HFFc6 (cell line): ENCODE measurements around the gene SRPK1. TPM values are rescaled to one million over a fixed set of nuclear protein-coding genes. Genes with fewer than 3 reads are reported as not detected.

Experiments
- DNase-seq: peaks from one replicate; pipeline ENCODE4 v3.0.0-alpha.2; 2018
- H3K27ac Mint-ChIP-seq: 2 replicates; pipeline ENCODE4 v1.8.0; 2020; ENCODE audit warnings: mild to moderate bottlenecking, mixed read lengths
- H3K27me3 Mint-ChIP-seq: 2 replicates; pipeline ENCODE4 v1.8.0; 2021; ENCODE audit warnings: mild to moderate bottlenecking, moderate library complexity, mixed read lengths; ENCODE audit not compliant: insufficient read depth
- H3K36me3 Mint-ChIP-seq: 2 replicates; pipeline ENCODE4 v1.8.0; 2021; ENCODE audit warnings: low read depth, mixed read lengths
- H3K4me1 Mint-ChIP-seq: 2 replicates; pipeline ENCODE4 v1.8.0; 2020; ENCODE audit warnings: low read depth, mixed read lengths
- H3K4me3 Mint-ChIP-seq: 2 replicates; pipeline ENCODE4 v1.8.0; 2020; ENCODE audit warnings: mild to moderate bottlenecking, moderate library complexity, mixed read lengths
- H3K9me3 Mint-ChIP-seq: 2 replicates; pipeline ENCODE4 v1.8.0; 2020; ENCODE audit warnings: mild to moderate bottlenecking, mixed read lengths
- total RNA-seq, 6 experiments: library from RNA; stranded (reverse); fragmentation: NEBNext Ultra II Directional; extraction: Animal tissue kit (Norgen Biotek cat#: 25700); gene quantifications; 2 replicates in 1 of 6; 3 replicates in 5 of 6; pipeline ENCODE4 v1.2.3, GENCODE V29; 2021
- TF ChIP-seq, protein P1 (sequence below): fragments of 200-600 bp; sonication (generic); IDR thresholded peaks from 2 replicates; pipeline ENCODE4 v1.5.0; 2021; ENCODE audit warnings: antibody characterized with exemption, mild to moderate bottlenecking

Gene SRPK1
- total RNA-seq, 6 experiments from 2014 or later, result 45.9 to 55.2 (median 48.3) TPM

GRCh38 chr6:35892482-35892881 is 28.4 kb downstream of the SRPK1 start:
- Mint-ChIP-seq H3K9me3 (no peaks in the 10 kb centered on the region), H3K27ac (no peak overlapping the region), H3K4me1 (peaks cover 21% of the 10 kb centered on the region), H3K4me3 (no peak overlapping the region), H3K36me3 (peaks cover 14% of the 10 kb centered on the region), H3K27me3 (no peaks in the 10 kb centered on the region)
- no peak for DNase-seq
- TF ChIP-seq, protein P1, sequence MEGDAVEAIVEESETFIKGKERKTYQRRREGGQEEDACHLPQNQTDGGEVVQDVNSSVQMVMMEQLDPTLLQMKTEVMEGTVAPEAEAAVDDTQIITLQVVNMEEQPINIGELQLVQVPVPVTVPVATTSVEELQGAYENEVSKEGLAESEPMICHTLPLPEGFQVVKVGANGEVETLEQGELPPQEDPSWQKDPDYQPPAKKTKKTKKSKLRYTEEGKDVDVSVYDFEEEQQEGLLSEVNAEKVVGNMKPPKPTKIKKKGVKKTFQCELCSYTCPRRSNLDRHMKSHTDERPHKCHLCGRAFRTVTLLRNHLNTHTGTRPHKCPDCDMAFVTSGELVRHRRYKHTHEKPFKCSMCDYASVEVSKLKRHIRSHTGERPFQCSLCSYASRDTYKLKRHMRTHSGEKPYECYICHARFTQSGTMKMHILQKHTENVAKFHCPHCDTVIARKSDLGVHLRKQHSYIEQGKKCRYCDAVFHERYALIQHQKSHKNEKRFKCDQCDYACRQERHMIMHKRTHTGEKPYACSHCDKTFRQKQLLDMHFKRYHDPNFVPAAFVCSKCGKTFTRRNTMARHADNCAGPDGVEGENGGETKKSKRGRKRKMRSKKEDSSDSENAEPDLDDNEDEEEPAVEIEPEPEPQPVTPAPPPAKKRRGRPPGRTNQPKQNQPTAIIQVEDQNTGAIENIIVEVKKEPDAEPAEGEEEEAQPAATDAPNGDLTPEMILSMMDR, result no peak

DNA sequence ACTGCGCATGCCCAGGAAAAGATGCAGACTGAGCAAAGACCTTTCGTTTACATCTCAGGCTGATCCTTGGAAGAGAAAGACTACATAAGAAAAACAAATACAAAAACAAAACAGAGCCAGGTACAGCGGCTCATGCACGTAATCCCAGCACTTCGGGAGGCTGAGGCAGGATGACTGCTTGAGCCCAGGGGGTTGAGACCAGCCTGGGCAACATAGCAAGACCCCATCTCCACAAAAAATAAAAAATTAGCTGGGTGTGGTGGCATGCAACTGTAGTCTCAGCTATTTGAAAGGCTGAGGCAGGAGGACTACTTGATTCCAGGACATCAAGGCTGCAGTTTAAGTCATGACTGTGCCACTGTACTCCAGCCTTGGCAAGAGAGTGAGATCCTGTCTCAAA is 41.7 kb downstream of the SRPK1 start:
- Mint-ChIP-seq H3K4me3 (no peak overlapping the region), H3K27me3 (no peaks in the 10 kb centered on the region; the same call in 1 of the 2 replicates), H3K36me3 (peaks cover 35% of the 10 kb centered on the region), H3K4me1 (no peaks in the 10 kb centered on the region), H3K9me3 (no peaks in the 10 kb centered on the region; the same call in 1 of the 2 replicates), H3K27ac (no peak overlapping the region)
- TF ChIP-seq, protein P1, result no peak
- DNase-seq, result no peak

DNA sequence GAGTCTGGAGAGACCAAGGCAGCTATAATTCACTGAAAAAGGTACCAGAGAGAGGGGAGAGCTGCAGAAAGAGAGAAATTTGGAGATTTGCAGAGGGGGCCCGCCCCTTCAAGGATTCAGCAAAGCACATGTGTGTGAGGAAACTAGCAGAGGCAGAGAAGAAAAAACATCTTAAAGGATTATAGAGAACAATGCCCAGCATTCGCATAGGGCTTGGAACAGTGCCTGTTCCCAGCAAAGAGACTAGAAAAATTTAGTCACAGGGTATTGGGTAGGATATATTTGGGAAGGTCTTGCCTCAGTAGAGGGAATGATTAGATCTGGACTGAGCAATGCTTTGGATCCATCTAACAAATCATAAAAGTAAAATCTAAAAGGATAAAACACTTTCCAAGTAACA is 44.0 kb downstream of the SRPK1 start:
- Mint-ChIP-seq H3K4me1 (no peaks in the 10 kb centered on the region), H3K27me3 (no peaks in the 10 kb centered on the region; the same call in 1 of the 2 replicates), H3K4me3 (no peak overlapping the region), H3K9me3 (no peaks in the 10 kb centered on the region; the same call in 1 of the 2 replicates), H3K36me3 (peaks cover 33% of the 10 kb centered on the region), H3K27ac (no peak overlapping the region)
- TF ChIP-seq, protein P1, result no peak
- no peak for DNase-seq

GRCh38 chr6:35874730-35875129 is 46.2 kb downstream of the SRPK1 start:
- H3K27me3 Mint-ChIP-seq, result no peaks in the 10 kb centered on the region
- H3K4me1 Mint-ChIP-seq, result no peaks in the 10 kb centered on the region

GRCh38 chr6:35859367-35859766 is 61.5 kb downstream of the SRPK1 start:
- TF ChIP-seq, protein P1, result no peak
- Mint-ChIP-seq H3K4me1 (peaks cover 7% of the 10 kb centered on the region), H3K27me3 (no peaks in the 10 kb centered on the region), H3K4me3 (no peak overlapping the region), H3K36me3 (peaks cover 41% of the 10 kb centered on the region), H3K9me3 (no peaks in the 10 kb centered on the region), H3K27ac (no peak overlapping the region; the same call in 1 of the 2 replicates)
- no peak for DNase-seq

More at GRCh38 chr6:35874730-35875129, 46.2 kb downstream of the SRPK1 start:
- Mint-ChIP-seq H3K9me3 (no peaks in the 10 kb centered on the region), H3K36me3 (peaks cover 19% of the 10 kb centered on the region), H3K27ac (no peak overlapping the region), H3K4me3 (no peak overlapping the region)
- TF ChIP-seq, protein P1, result no peak
- no peak for DNase-seq

DNA sequence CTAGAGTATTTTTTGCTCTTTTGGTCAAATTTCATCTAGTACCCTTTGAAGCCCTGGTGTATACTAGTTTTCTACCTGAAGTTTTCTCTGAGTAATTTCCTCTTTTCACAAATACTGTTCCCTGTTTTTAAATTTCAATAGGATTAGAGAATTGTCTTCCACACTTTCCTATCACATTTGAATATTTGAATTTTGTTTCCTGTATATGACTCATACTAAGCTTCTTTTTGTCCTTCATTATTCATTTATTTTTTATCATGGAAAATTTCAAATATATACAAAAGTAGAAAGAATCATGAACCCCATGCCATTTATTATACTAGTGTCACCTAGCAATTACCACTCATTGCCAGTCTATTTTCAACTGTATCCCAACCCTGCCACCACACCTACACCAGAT is 63.0 kb downstream of the SRPK1 start:
- DNase-seq, result no peak
- H3K4me3 Mint-ChIP-seq, result no peak overlapping the region
- peaks cover 7% of the 10 kb centered on the region for H3K4me1 Mint-ChIP-seq
- H3K9me3 Mint-ChIP-seq, result no peaks in the 10 kb centered on the region
- H3K27me3 Mint-ChIP-seq, result no peaks in the 10 kb centered on the region
- TF ChIP-seq, protein P1, result no peak
- peaks cover 40% of the 10 kb centered on the region for H3K36me3 Mint-ChIP-seq
- H3K27ac Mint-ChIP-seq, result no peak overlapping the region
